Measurements from ENCODE around the gene OR6B3.

The OR6B3 gene

GRCh38 chr2:240053173-240054155, at the start of gene OR6B3:
Gene OR6B3, minus strand, starts transcription at chr2:240053521.
- TF ChIP-seq FOXP2 (optimal IDR thresholded peaks at IDR 0.05; ENCODE audit: control extremely low read depth, extremely low read length, insufficient read depth) (no peak), POLR2AphosphoS5 (IDR thresholded peaks at IDR 0.05; ENCODE audit: borderline replicate concordance, low read depth, low read length) (no peak), EZH2 (IDR thresholded peaks at IDR 0.05) (no peak)
- Histone ChIP-seq H3K36me3 (ENCODE audit: insufficient read depth, low read length) (no peaks in the 10 kb centered on the region), H3K4me3 (no peak within 1 kb of the TSS), H3K9ac (ENCODE audit: insufficient read length) (no peak within 1 kb of the TSS), H3K9me3 (ENCODE audit: low read depth, low read length) (no peaks in the 10 kb centered on the region), H3K27ac (no peak within 1 kb of the TSS)
- no peak for DNase-seq (ENCODE audit: low read depth, low spot score)

DNA sequence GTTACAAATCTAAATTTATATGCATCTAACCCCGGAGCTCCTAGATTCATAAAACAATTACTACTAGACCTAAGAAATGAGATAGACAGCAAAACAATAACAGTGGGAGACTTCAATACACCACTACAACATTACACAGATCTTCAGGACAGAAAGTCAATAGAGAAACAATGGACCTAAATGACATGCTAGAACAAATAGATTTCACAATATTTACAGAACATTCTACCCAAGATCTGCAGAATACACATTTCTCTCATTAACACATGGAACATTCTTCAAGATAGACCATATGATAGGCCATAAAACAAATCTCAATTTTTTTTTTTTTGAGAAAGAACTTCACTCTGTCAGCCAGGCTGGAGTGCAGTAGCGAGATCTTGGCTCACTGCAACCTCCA, 45.0 kb upstream of the OR6B3 start:
- Histone ChIP-seq H3K4me3 (no peak overlapping the region), H3K9me3 (ENCODE audit: low read depth, low read length) (no peaks in the 10 kb centered on the region), H3K36me3 (ENCODE audit: insufficient read depth, low read length) (no peaks in the 10 kb centered on the region), H3K9ac (ENCODE audit: insufficient read length) (no peak overlapping the region), H3K27ac (no peak overlapping the region)
- TF ChIP-seq POLR2AphosphoS5 (IDR thresholded peaks at IDR 0.05; ENCODE audit: borderline replicate concordance, low read depth, low read length) = no peak
- no peak for TF ChIP-seq FOXP2 (optimal IDR thresholded peaks at IDR 0.05; ENCODE audit: control extremely low read depth, extremely low read length, insufficient read depth)
- no peak for TF ChIP-seq EZH2 (IDR thresholded peaks at IDR 0.05)
- DNase-seq (ENCODE audit: low read depth, low spot score) = no peak

- Histone ChIP-seq H3K9ac (ENCODE audit: insufficient read length) (no peak overlapping the region), H3K36me3 (ENCODE audit: insufficient read depth, low read length) (no peaks in the 10 kb centered on the region), H3K9me3 (ENCODE audit: low read depth, low read length) (no peaks in the 10 kb centered on the region), H3K4me3 (no peak overlapping the region), H3K27ac (no peak overlapping the region)
- TF ChIP-seq POLR2AphosphoS5 (IDR thresholded peaks at IDR 0.05; ENCODE audit: borderline replicate concordance, low read depth, low read length) = no peak
- no peak for TF ChIP-seq FOXP2 (optimal IDR thresholded peaks at IDR 0.05; ENCODE audit: control extremely low read depth, extremely low read length, insufficient read depth)
- no peak for TF ChIP-seq EZH2 (IDR thresholded peaks at IDR 0.05)
- DNase-seq (ENCODE audit: low read depth, low spot score) = no peak
Observed at GRCh38 chr2:240095556-240096523, 42.5 kb upstream of the OR6B3 start.

DNA sequence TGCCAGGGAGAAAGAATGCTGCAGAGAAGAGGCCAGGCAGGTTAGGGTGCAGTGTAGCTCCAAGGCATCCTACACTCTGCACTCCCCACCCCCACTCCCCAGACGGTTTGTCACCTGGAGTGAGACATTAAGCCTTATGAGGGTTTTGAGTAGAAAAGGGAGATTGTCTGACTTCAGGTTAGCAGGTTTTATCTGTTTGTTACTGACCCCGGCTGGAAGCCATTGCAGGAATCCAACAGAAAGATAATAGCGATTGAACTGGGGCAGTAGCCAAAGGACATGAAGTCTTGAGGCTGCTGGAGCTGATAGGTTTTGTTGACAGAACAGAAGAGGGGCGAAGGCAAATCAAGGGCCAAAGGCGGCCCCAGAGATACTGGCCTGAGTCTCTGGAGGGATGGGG, 36.0 kb upstream of the OR6B3 start:
- Histone ChIP-seq H3K27ac (no peak overlapping the region), H3K36me3 (ENCODE audit: insufficient read depth, low read length) (no peaks in the 10 kb centered on the region), H3K9ac (ENCODE audit: insufficient read length) (no peak overlapping the region), H3K9me3 (ENCODE audit: low read depth, low read length) (no peaks in the 10 kb centered on the region), H3K4me3 (no peak overlapping the region)
- no peak for DNase-seq (ENCODE audit: low read depth, low spot score)
- TF ChIP-seq POLR2AphosphoS5 (IDR thresholded peaks at IDR 0.05; ENCODE audit: borderline replicate concordance, low read depth, low read length) = no peak

- Histone ChIP-seq H3K4me3 (no peak overlapping the region), H3K27ac (no peak overlapping the region), H3K9me3 (ENCODE audit: low read depth, low read length) (no peaks in the 10 kb centered on the region), H3K9ac (ENCODE audit: insufficient read length) (no peak overlapping the region), H3K36me3 (ENCODE audit: insufficient read depth, low read length) (no peaks in the 10 kb centered on the region)
- TF ChIP-seq FOXP2 (optimal IDR thresholded peaks at IDR 0.05; ENCODE audit: control extremely low read depth, extremely low read length, insufficient read depth) = no peak
- TF ChIP-seq EZH2 (IDR thresholded peaks at IDR 0.05) = no peak
- TF ChIP-seq POLR2AphosphoS5 (IDR thresholded peaks at IDR 0.05; ENCODE audit: borderline replicate concordance, low read depth, low read length) = no peak
- no peak for DNase-seq (ENCODE audit: low read depth, low spot score)
Observed at GRCh38 chr2:240086563-240086962, 33.2 kb upstream of the OR6B3 start.

- H3K4me3 ChIP-seq = no peak overlapping the region
Observed at GRCh38 chr2:240078631-240079030, 25.3 kb upstream of the OR6B3 start.

GRCh38 chr2:240077442-240077841, 24.1 kb upstream of the OR6B3 start:
- TF ChIP-seq FOXP2 (optimal IDR thresholded peaks at IDR 0.05; ENCODE audit: control extremely low read depth, extremely low read length, insufficient read depth) (no peak), EZH2 (IDR thresholded peaks at IDR 0.05) (no peak), POLR2AphosphoS5 (IDR thresholded peaks at IDR 0.05; ENCODE audit: borderline replicate concordance, low read depth, low read length) (no peak)
- no peak for DNase-seq (ENCODE audit: low read depth, low spot score)
- Histone ChIP-seq H3K9me3 (ENCODE audit: low read depth, low read length) (peaks cover 6% of the 10 kb centered on the region; the same call in 1 of the 2 replicates), H3K36me3 (ENCODE audit: insufficient read depth, low read length) (no peaks in the 10 kb centered on the region), H3K9ac (ENCODE audit: insufficient read length) (no peak overlapping the region), H3K27ac (no peak overlapping the region), H3K4me3 (no peak overlapping the region)

More at GRCh38 chr2:240078631-240079030, 25.3 kb upstream of the OR6B3 start:
- no peak for DNase-seq (ENCODE audit: low read depth, low spot score)
- Histone ChIP-seq H3K9me3 (ENCODE audit: low read depth, low read length) (peaks cover 6% of the 10 kb centered on the region; the same call in 1 of the 2 replicates), H3K36me3 (ENCODE audit: insufficient read depth, low read length) (no peaks in the 10 kb centered on the region), H3K9ac (ENCODE audit: insufficient read length) (no peak overlapping the region), H3K27ac (no peak overlapping the region)
- TF ChIP-seq POLR2AphosphoS5 (IDR thresholded peaks at IDR 0.05; ENCODE audit: borderline replicate concordance, low read depth, low read length) = no peak
- TF ChIP-seq EZH2 (IDR thresholded peaks at IDR 0.05) = no peak
- no peak for TF ChIP-seq FOXP2 (optimal IDR thresholded peaks at IDR 0.05; ENCODE audit: control extremely low read depth, extremely low read length, insufficient read depth)

GRCh38 chr2:240074545-240074944, 21.2 kb upstream of the OR6B3 start:
- H3K9me3 ChIP-seq (ENCODE audit: low read depth, low read length) = peaks cover 6% of the 10 kb centered on the region; the same call in 1 of the 2 replicates

More at GRCh38 chr2:240074545-240074944, 21.2 kb upstream of the OR6B3 start:
- Histone ChIP-seq H3K4me3 (no peak overlapping the region), H3K36me3 (ENCODE audit: insufficient read depth, low read length) (no peaks in the 10 kb centered on the region), H3K9ac (ENCODE audit: insufficient read length) (no peak overlapping the region), H3K27ac (no peak overlapping the region)
- DNase-seq (ENCODE audit: low read depth, low spot score) = no peak
- TF ChIP-seq POLR2AphosphoS5 (IDR thresholded peaks at IDR 0.05; ENCODE audit: borderline replicate concordance, low read depth, low read length) (no peak), EZH2 (IDR thresholded peaks at IDR 0.05) (no peak), FOXP2 (optimal IDR thresholded peaks at IDR 0.05; ENCODE audit: control extremely low read depth, extremely low read length, insufficient read depth) (no peak)

All from SK-N-MC (cell line).